Fibroblast of mammary gland (primary cell): ENCODE data around the gene CADPS2.

Experiments used
- DNase-seq: peaks from one replicate; pipeline ENCODE4 v3.0.0-alpha.2; 2010; ENCODE audit warnings: low read depth
- H3K4me3 ChIP-seq: 2 replicates; pipeline ENCODE4 v1.5.1; 2011; ENCODE audit warnings: low read depth, mild to moderate bottlenecking, low read length, moderate library complexity; ENCODE audit not compliant: control insufficient read depth
- CTCF ChIP-seq: conservative IDR thresholded peaks from 2 replicates; pipeline ENCODE4 v1.5.1; 2011; ENCODE audit warnings: low read depth, low read length, inconsistent platforms; ENCODE audit not compliant: control insufficient read depth, insufficient read depth

Gene CADPS2

GRCh38 chr7:122550545-122550944 is 335.7 kb downstream of the CADPS2 start:
- TF ChIP-seq CTCF = peak; percentile 37
- peak; percentile 53 for DNase-seq

GRCh38 chr7:122549578-122549977 is 336.7 kb downstream of the CADPS2 start:
- no peak overlapping the region for H3K4me3 ChIP-seq
- no peak for DNase-seq
- TF ChIP-seq CTCF = no peak

More at GRCh38 chr7:122550545-122550944, 335.7 kb downstream of the CADPS2 start:
- H3K4me3 ChIP-seq = no peak overlapping the region

- no peak for TF ChIP-seq CTCF
- H3K4me3 ChIP-seq = no peak overlapping the region
- DNase-seq = peak; percentile 28
Observed at GRCh38 chr7:122546496-122546895, 339.8 kb downstream of the CADPS2 start.

GRCh38 chr7:122544463-122544862 is 341.8 kb downstream of the CADPS2 start:
- H3K4me3 ChIP-seq = no peak overlapping the region
- TF ChIP-seq CTCF = no peak
- DNase-seq = no peak

- TF ChIP-seq CTCF = no peak
- no peak overlapping the region for H3K4me3 ChIP-seq
- no peak for DNase-seq
Observed at GRCh38 chr7:122543891-122544290, 342.4 kb downstream of the CADPS2 start.

- no peak for TF ChIP-seq CTCF
- no peak for DNase-seq
- no peak overlapping the region for H3K4me3 ChIP-seq
Observed at GRCh38 chr7:122543166-122543565, 343.1 kb downstream of the CADPS2 start.

GRCh38 chr7:122535086-122535485 is 351.2 kb downstream of the CADPS2 start:
- H3K4me3 ChIP-seq = no peak overlapping the region
- no peak for DNase-seq
- no peak for TF ChIP-seq CTCF
